HCT116 (cell line): ENCODE data around the gene NDST3. TPM values are rescaled to one million over a fixed set of nuclear protein-coding genes. Genes with fewer than 3 reads are reported as not detected.

ENCODE experiments used
- ATAC-seq: fragments of 200-7000 bp; cut with Tn5 transposase; 2 replicates; pipeline ENCODE4 v1.9.1; 2020; ENCODE audit warnings: mild to moderate bottlenecking, moderate library complexity
- BruUV-seq: library from RNA; stranded (reverse); fragments of 400-500 nt; replicated peaks from 2 replicates; lab custom pipeline; 2021; lab: Mats Ljungman, UMichigan
- CTCF ChIA-PET: fragments of 300-600 bp; sonication (Branson Sonifier 250); formaldehyde crosslinking; loops from one replicate; lab custom pipeline; 2021; ENCODE audit warnings: antibody characterized with exemption; lab: Charles Lee
- POLR2A ChIA-PET: fragments of 300-600, 350-600 bp; sonication (Branson Sonifier 250); formaldehyde crosslinking; loops from one replicate; lab custom pipeline; 2021; ENCODE audit warnings: antibody characterized with exemption; lab: Charles Lee
- RAD21 ChIA-PET, 2 experiments: fragments of 300-600 bp; sonication (Branson Sonifier 250); formaldehyde crosslinking; loops; one replicate each; lab custom pipeline; 2023; ENCODE audit warnings: low total read pairs in 2 of 2; ENCODE audit not compliant: uncharacterized antibody in 2 of 2, unreplicated experiment in 2 of 2, low non-redundant PET in 1 of 2; lab: Charles Lee
- DNase-seq: peaks from one replicate; pipeline ENCODE4 v3.0.0-alpha.2; 2010; ENCODE audit warnings: low read depth, low spot score
- H2AFZ ChIP-seq: fragments of 200-600 bp; shearing (Covaris generic), sonication (generic); 2 replicates; pipeline ENCODE4 v1.6.1; 2017; ENCODE audit warnings: low read depth, mixed run types, mixed read lengths, antibody characterized with exemption, low read length; ENCODE audit not compliant: poor library complexity, severe bottlenecking
- H3K27ac ChIP-seq: 2 replicates; pipeline ENCODE4 v1.5.1; 2012; ENCODE audit warnings: low read depth, low read length
- H3K27me3 ChIP-seq: fragments of 200-600 bp; sonication (generic); 2 replicates; pipeline ENCODE4 v1.6.1; 2016; ENCODE audit warnings: mixed run types, low read length, mixed read lengths; ENCODE audit not compliant: insufficient read depth
- H3K36me3 ChIP-seq, 2 experiments: fragments of 200-500 bp in 1 of 2; fragments of 200-600 bp in 1 of 2; sonication (Bioruptor generic) in 1 of 2; sonication (generic) in 1 of 2; 2 replicates each; pipeline versions ENCODE4 v1.5.1 to v1.6.1; 2014 to 2016; ENCODE audit warnings: low read length in 2 of 2, inconsistent platforms in 1 of 2, mixed read lengths in 1 of 2, mixed run types in 1 of 2; ENCODE audit not compliant: insufficient read depth in 2 of 2, control insufficient read depth in 1 of 2
- H3K4me1 ChIP-seq, 2 experiments: fragments of 200-600 bp in 1 of 2; sonication (generic) in 1 of 2; 2 replicates each; pipeline versions ENCODE4 v1.5.1 to v1.6.1; 2012 to 2017; ENCODE audit warnings: low read length in 2 of 2, inconsistent platforms in 1 of 2, mild to moderate bottlenecking in 1 of 2, mixed read lengths in 1 of 2, mixed run types in 1 of 2, moderate library complexity in 1 of 2; ENCODE audit not compliant: insufficient read depth in 2 of 2, control insufficient read depth in 1 of 2
- H3K4me2 ChIP-seq: fragments of 200-600 bp; sonication (generic); 2 replicates; pipeline ENCODE4 v1.6.1; 2017; ENCODE audit warnings: mixed run types, low read length, mixed read lengths
- H3K4me3 ChIP-seq, 2 experiments: fragments of 200-600 bp in 1 of 2; sonication (generic) in 1 of 2; replicated peaks in 1 of 2; 2 replicates each; pipeline ENCODE4 v1.5.1; 2011 to 2016; ENCODE audit warnings: low read length in 2 of 2, control low read depth in 1 of 2, low read depth in 1 of 2, mild to moderate bottlenecking in 1 of 2, mixed read lengths in 1 of 2, mixed run types in 1 of 2
- H3K79me2 ChIP-seq: fragments of 200-600 bp; sonication (generic); 2 replicates; pipeline ENCODE4 v1.6.1; 2017; ENCODE audit warnings: mild to moderate bottlenecking, mixed run types, low read length, moderate library complexity, mixed read lengths; ENCODE audit not compliant: insufficient read depth
- H3K9ac ChIP-seq: fragments of 200-600 bp; sonication (generic); 2 replicates; pipeline ENCODE4 v1.6.1; 2016; ENCODE audit warnings: low read length, mixed read lengths
- H3K9me2 ChIP-seq: fragments of 200-600 bp; sonication (generic), shearing (Covaris generic); 2 replicates; pipeline ENCODE4 v1.6.1; 2017; ENCODE audit warnings: mixed run types, mild to moderate bottlenecking, moderate library complexity; ENCODE audit not compliant: insufficient read depth
- H3K9me3 ChIP-seq, 2 experiments: fragments of 200-500 bp in 1 of 2; fragments of 200-600 bp in 1 of 2; sonication (Bioruptor generic) in 1 of 2; sonication (generic) in 1 of 2; 2 replicates each; pipeline ENCODE4 v1.6.1; 2014 to 2017; ENCODE audit warnings: low read length in 2 of 2, mixed read lengths in 2 of 2, inconsistent platforms in 1 of 2, low read depth in 1 of 2, mild to moderate bottlenecking in 1 of 2, mixed run types in 1 of 2, moderate library complexity in 1 of 2; ENCODE audit not compliant: control insufficient read depth in 1 of 2, insufficient read depth in 1 of 2
- H4K20me1 ChIP-seq: fragments of 200-600 bp; sonication (generic), shearing (Covaris generic); 2 replicates; pipeline ENCODE4 v1.6.1; 2017; ENCODE audit warnings: mixed run types, mild to moderate bottlenecking, moderate library complexity; ENCODE audit not compliant: insufficient read depth
- FOSL1 ChIP-seq: IDR thresholded peaks from 2 replicates; pipeline ENCODE4 v1.6.1; 2012; ENCODE audit warnings: low read depth
- POLR2A ChIP-seq: IDR thresholded peaks from 2 replicates; pipeline ENCODE4 v1.7.0; 2011; ENCODE audit warnings: borderline replicate concordance; ENCODE audit not compliant: insufficient read depth, insufficient read length; ENCODE audit errors: extremely low read depth
- RAD21 ChIP-seq: IDR thresholded peaks from 2 replicates; pipeline ENCODE4 v1.6.1; 2012; ENCODE audit warnings: low read depth, mild to moderate bottlenecking
- SRF ChIP-seq: IDR thresholded peaks from 2 replicates; pipeline ENCODE4 v1.6.1; 2012; ENCODE audit warnings: low read depth
- YY1 ChIP-seq: IDR thresholded peaks from 2 replicates; pipeline ENCODE4 v1.6.1; 2011; ENCODE audit warnings: low read length, low read depth, moderate library complexity, mild to moderate bottlenecking; ENCODE audit not compliant: insufficient replicate concordance; ENCODE audit errors: extremely low read depth
- ZFX ChIP-seq: fragments of 450-650 bp; IDR thresholded peaks from 2 replicates; pipeline ENCODE4 v1.6.1; 2017
- intact Hi-C: fragments of 100-400 bp; cut with micrococcal nuclease; formaldehyde crosslinking; loops from 2 replicates; pipeline ENCODE4 v1.10.0; 2022
- total RNA-seq: library from RNA; stranded (reverse); gene quantifications from one replicate; pipeline ENCODE4 v1.2.1, GENCODE V29; 2021; ENCODE audit not compliant: unreplicated experiment
- TF ChIP-seq, protein P1 (sequence below): IDR thresholded peaks from 2 replicates; pipeline ENCODE4 v1.6.1; 2012; ENCODE audit warnings: low read depth
- TF ChIP-seq, protein P2 (sequence below): IDR thresholded peaks from 2 replicates; pipeline ENCODE4 v1.6.1; 2012
- TF ChIP-seq, protein P3 (sequence below): IDR thresholded peaks from 2 replicates; pipeline ENCODE4 v1.6.1; 2012

The NDST3 gene
- total RNA-seq, 1 experiment from 2014 or later: not detected

DNA sequence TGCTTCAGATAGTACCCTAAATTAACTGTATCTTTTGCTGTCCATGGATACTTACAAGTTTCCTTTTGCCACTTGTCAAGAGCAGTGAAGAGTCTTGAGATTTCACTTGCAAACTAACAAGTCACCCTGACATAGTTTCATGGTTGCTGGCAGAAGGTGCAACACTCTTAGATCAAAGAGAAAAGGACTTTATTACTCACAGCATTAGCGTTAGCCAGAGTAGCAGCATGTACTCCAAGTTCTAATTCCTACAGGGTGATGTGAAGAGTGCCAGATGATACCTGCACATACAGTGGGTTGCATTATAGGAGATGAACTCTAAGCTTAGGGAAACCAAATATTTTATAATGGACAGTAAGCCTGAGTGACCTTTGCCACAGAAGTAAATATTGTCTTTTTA is 47.9 kb downstream of the NDST3 start:
- no TSS peak for BruUV-seq
- RAD21 ChIA-PET: no interaction called here
- ATAC-seq: no peak

More for the DNA sequence above, 47.9 kb downstream of the NDST3 start:
- ChIA-PET POLR2A (no interaction called here), CTCF (no interaction called here)
- peaks cover 10 to 25% of the 10 kb centered on the region in 2 experiments; a peak in 3 of 4 replicates for H3K4me1 ChIP-seq
- no peak overlapping the region for H3K4me2 ChIP-seq
- H3K9me3 ChIP-seq: no peaks in the 10 kb centered on the region
- H3K4me3 ChIP-seq: no peak overlapping the region
- no peaks in the 10 kb centered on the region for H4K20me1 ChIP-seq
- H2AFZ ChIP-seq: no peak overlapping the region
- TF ChIP-seq SRF (no peak), FOSL1 (no peak), RAD21 (no peak), ZFX (no peak), POLR2A (no peak), YY1 (no peak)
- TF ChIP-seq, protein P1, sequence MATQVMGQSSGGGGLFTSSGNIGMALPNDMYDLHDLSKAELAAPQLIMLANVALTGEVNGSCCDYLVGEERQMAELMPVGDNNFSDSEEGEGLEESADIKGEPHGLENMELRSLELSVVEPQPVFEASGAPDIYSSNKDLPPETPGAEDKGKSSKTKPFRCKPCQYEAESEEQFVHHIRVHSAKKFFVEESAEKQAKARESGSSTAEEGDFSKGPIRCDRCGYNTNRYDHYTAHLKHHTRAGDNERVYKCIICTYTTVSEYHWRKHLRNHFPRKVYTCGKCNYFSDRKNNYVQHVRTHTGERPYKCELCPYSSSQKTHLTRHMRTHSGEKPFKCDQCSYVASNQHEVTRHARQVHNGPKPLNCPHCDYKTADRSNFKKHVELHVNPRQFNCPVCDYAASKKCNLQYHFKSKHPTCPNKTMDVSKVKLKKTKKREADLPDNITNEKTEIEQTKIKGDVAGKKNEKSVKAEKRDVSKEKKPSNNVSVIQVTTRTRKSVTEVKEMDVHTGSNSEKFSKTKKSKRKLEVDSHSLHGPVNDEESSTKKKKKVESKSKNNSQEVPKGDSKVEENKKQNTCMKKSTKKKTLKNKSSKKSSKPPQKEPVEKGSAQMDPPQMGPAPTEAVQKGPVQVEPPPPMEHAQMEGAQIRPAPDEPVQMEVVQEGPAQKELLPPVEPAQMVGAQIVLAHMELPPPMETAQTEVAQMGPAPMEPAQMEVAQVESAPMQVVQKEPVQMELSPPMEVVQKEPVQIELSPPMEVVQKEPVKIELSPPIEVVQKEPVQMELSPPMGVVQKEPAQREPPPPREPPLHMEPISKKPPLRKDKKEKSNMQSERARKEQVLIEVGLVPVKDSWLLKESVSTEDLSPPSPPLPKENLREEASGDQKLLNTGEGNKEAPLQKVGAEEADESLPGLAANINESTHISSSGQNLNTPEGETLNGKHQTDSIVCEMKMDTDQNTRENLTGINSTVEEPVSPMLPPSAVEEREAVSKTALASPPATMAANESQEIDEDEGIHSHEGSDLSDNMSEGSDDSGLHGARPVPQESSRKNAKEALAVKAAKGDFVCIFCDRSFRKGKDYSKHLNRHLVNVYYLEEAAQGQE: no peak
- TF ChIP-seq, protein P2, sequence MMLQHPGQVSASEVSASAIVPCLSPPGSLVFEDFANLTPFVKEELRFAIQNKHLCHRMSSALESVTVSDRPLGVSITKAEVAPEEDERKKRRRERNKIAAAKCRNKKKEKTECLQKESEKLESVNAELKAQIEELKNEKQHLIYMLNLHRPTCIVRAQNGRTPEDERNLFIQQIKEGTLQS: no peak
- TF ChIP-seq, protein P3, sequence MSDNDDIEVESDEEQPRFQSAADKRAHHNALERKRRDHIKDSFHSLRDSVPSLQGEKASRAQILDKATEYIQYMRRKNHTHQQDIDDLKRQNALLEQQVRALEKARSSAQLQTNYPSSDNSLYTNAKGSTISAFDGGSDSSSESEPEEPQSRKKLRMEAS: no peak
- TF ChIP-seq, all 23 proteins: peak for 0
- intact Hi-C loops: no loop called here
- H3K27ac ChIP-seq: no peak overlapping the region
- no peak overlapping the region for H3K9ac ChIP-seq
- H3K79me2 ChIP-seq: no peaks in the 10 kb centered on the region
- no peak for DNase-seq
- H3K27me3 ChIP-seq: no peaks in the 10 kb centered on the region
- H3K9me2 ChIP-seq: no peaks in the 10 kb centered on the region
- no peaks in the 10 kb centered on the region for H3K36me3 ChIP-seq
